ENCODE measurements around the gene PTCH2. TPM values are rescaled to one million over a fixed set of nuclear protein-coding genes. Genes with fewer than 3 reads are reported as not detected.
A peak's percentile ranks its signal among the peaks of the same experiment; 100 is the strongest.

The PTCH2 gene
- total and polyA plus RNA-seq, 2 of the 13 experiments (the other 11 are each of a cell fraction or from before 2014, with no cell fraction given) = 0.60 to 1.5 TPM

GRCh38 chr1:44819608-44820327 lies 23.3 kb downstream of the PTCH2 start (continued):
- TF ChIP-seq ZNF142 (CRISPR knock-in tag; IDR thresholded peaks at IDR 0.05) = 0 out of 2 replicates have a peak, but pooled peaks have one; percentile 52
- TF ChIP-seq HIC2 (CRISPR knock-in tag; IDR thresholded peaks at IDR 0.05; ENCODE audit: low read depth) = no peak
- TF ChIP-seq GPBP1L1 (CRISPR knock-in tag; IDR thresholded peaks at IDR 0.05) = no peak
- TF ChIP-seq BRD4 (CRISPR knock-in tag; IDR thresholded peaks at IDR 0.05) = no peak; the same call in 1 of the 2 replicates
- no peak for TF ChIP-seq ZNF546 (CRISPR knock-in tag; conservative IDR thresholded peaks at IDR 0.05)
- no peak for TF ChIP-seq ZNF768 (CRISPR knock-in tag; IDR thresholded peaks at IDR 0.05)
- peak; percentile 92 for TF ChIP-seq ZNF224 (CRISPR knock-in tag; IDR thresholded peaks at IDR 0.05)
- no peak for TF ChIP-seq NFKB2 (CRISPR knock-in tag; IDR thresholded peaks at IDR 0.05; ENCODE audit: borderline replicate concordance)
- no peak; the same call in 1 of the 2 replicates for TF ChIP-seq ARID2 (CRISPR knock-in tag; IDR thresholded peaks at IDR 0.05; ENCODE audit: borderline replicate concordance)
- no peak for TF ChIP-seq ZNF576 (CRISPR knock-in tag; IDR thresholded peaks at IDR 0.05)
- TF ChIP-seq ERF (CRISPR knock-in tag; IDR thresholded peaks at IDR 0.05) = peak; percentile 77; the same call in 1 of the 2 replicates
- no peak for TF ChIP-seq ZBTB14 (CRISPR knock-in tag; IDR thresholded peaks at IDR 0.05)
- peak; percentile 43; the same call in 1 of the 2 replicates for TF ChIP-seq RFX5 (IDR thresholded peaks at IDR 0.05; ENCODE audit: low read depth, low read length)
- no peak for TF ChIP-seq TRIM22 (IDR thresholded peaks at IDR 0.05)
- peak; percentile 12; the same call in 1 of the 2 replicates for TF ChIP-seq ZBTB1 (CRISPR knock-in tag; IDR thresholded peaks at IDR 0.05; ENCODE audit: borderline replicate concordance)
- no peak for TF ChIP-seq ZNF30 (CRISPR knock-in tag; IDR thresholded peaks at IDR 0.05)
- peak; percentile 50; the same call in 1 of the 2 replicates for TF ChIP-seq NCOR1 (IDR thresholded peaks at IDR 0.05; ENCODE audit: borderline replicate concordance, low read length)

Data from HepG2 (cell line).